Activated CD8-positive, alpha-beta memory T cell treated with anti-CD3 and anti-CD28 coated beads for 48 hours (primary cell): ENCODE results near the gene ZNF618.

ENCODE experiments used
- DNase-seq, 3 experiments: peaks; one replicate each; pipeline ENCODE4 v3.0.0-alpha.2; 2020; ENCODE audit warnings: low read depth in 2 of 3, low spot score in 2 of 3

ZNF618 gene

GRCh38 chr9:113933671-113934070 is 57.6 kb downstream of the ZNF618 start:
- DNase-seq, result no peak

- DNase-seq, result no peak
These were observed 58.2 kb downstream of the ZNF618 start for GRCh38 chr9:113934167-113934828.

- DNase-seq, result no peak
These were observed 58.9 kb downstream of the ZNF618 start for GRCh38 chr9:113934829-113935676.

- DNase-seq, result no peak
These were observed 59.7 kb downstream of the ZNF618 start for GRCh38 chr9:113935677-113936380.

DNA sequence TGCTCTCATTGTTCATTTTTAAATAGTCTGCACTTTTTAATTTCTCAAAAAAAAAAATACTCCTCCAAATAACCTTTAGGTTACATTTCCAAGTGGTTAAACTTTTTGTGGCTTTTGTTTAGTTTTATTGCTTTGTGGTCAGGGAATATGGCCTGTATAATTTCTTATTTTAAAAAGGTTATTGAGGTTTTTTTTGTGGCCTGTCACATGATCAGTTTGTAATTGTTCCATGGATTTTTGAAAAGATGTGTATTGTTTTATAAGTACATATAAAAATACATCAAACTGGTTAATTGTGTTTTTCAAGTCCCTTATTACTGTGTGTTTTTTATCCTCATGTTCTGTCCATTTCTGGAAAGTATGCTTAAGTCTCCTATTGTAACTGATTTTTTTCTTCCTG is 64.0 kb downstream of the ZNF618 start:
- DNase-seq, result no peak

DNA sequence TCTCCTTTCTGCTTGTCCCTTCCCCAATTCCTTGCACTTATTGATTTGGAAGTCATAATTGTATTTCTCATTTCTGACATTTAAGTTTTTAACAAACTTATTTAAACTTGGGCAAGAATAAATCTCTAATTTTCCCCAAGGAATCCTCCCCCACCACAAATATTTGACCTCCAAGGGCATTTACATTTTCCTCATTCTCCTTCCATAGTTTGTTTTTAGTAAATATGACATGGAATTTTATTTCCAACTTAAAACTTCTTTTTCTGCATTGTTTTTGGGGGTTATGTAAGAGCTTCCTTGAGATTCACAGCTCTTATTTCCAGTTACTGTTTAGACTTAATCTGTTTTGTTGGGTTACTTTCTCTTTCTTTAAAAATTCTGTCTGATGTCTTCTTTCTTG is 64.9 kb downstream of the ZNF618 start:
- no peak for DNase-seq

GRCh38 chr9:113941526-113941925 is 65.4 kb downstream of the ZNF618 start:
- no peak for DNase-seq

- DNase-seq, result no peak
These were observed 67.3 kb downstream of the ZNF618 start for GRCh38 chr9:113943112-113944009.

- no peak for DNase-seq
These were observed 69.7 kb downstream of the ZNF618 start for GRCh38 chr9:113945784-113946183.

DNA sequence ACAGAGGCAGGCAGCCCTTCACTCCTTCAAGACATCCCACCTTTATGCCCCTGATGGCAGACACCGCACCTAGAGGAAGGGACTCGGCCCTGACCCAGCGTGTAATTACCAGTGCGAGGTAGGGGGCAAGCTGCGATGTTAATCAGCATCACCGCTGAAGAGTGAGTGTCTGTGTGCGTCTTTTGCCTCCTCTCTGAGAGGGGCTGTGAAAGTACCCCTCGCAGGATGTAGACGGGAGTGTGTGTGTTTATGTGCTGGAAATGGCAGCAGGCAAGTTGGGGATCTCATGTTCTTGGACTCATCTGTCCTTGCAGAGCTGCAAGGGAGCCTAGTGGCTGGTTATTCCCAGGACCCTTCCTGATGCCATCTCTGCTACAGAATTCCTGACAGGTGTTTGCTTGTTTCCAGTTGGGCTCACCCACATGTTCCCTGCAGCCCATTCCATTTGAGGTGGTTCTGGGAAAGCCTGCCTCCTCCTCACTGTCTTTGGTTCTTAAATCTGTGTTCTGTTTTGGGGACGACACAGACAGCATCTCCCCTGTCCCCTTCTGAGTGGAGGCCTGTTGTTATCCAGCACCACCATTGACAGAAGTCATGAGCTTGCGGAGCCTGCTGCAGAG is 70.5 kb downstream of the ZNF618 start:
- no peak for DNase-seq

DNA sequence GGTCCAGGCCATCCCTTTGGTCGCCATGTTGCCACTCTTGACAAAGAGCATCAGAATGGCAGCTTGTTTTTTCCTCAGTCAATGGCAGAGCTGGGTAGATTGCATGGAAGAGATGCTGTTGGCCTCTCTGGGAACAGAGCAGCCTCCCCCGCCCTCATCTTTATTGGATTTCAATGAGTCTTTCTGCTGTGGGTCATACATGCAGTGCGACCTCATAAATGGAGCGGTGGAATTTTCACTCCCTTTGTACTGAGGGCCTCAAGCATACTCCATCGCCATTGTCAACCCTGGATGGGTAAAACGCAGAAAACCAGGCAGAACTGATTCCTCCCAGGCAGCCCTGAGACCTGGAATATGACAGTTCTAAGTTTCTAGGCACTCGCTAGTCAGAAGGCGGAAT is 71.8 kb downstream of the ZNF618 start:
- DNase-seq, result no peak

GRCh38 chr9:113948891-113949570 is 72.9 kb downstream of the ZNF618 start:
- DNase-seq, result no peak

- no peak for DNase-seq
These were observed 73.5 kb downstream of the ZNF618 start for GRCh38 chr9:113949571-113950078.

- DNase-seq, result no peak
These were observed 74.3 kb downstream of the ZNF618 start for GRCh38 chr9:113950195-113951031.

DNA sequence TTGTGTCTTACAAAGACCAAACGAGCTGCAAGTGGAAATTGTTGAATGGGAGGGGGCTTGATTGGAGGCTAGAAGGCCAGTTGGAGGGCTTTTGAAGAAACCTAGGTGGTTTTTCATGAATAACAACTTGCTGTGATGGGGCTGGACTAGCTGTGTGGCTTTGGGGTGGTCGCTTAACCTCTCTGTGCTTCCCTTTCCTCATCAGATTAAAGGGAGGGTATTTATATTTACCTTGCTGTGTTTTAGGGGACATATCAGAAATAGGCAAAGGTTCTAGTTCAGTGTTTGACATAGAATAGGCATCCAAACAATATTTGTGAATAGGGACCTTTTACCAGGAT is 74.9 kb downstream of the ZNF618 start:
- no peak for DNase-seq

GRCh38 chr9:113952676-113953075 is 76.6 kb downstream of the ZNF618 start:
- DNase-seq, result no peak

- DNase-seq, result no peak
These were observed 77.4 kb downstream of the ZNF618 start for GRCh38 chr9:113953531-113953930.

DNA sequence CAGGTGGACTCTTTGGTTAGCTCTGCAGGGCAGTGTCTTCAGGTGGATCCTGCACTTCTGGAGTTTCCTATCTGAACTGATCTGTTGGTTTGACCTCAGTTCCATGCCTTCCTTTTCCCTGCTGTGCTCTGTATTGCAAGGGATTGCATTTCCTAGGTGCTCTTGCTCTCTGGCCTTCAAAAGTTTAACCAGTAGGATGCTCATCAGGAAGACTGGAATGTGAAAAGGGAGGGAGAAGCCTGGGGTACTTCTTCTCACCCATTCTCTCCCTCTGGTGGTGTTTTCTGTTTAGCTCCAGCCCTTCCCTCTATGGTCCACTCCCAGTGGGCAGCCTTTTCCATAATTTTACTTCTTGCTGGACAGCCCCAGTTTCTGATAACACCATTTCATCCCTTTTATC is 78.5 kb downstream of the ZNF618 start:
- DNase-seq, result no peak
